NCI-H2081 treated with DMSO at 0.1 percent for 48 hours (cell line): ENCODE data around the gene REST.
"Not testable (repeated sequence)": the region's sequence is repeated elsewhere in the genome, so short reads cannot be mapped to it uniquely, and the experiment has no call there.

Experiments
- DNase-seq: peaks from one replicate; lab custom pipeline; 2025; lab: John Stamatoyannopoulos, UW

The REST gene, protein sequence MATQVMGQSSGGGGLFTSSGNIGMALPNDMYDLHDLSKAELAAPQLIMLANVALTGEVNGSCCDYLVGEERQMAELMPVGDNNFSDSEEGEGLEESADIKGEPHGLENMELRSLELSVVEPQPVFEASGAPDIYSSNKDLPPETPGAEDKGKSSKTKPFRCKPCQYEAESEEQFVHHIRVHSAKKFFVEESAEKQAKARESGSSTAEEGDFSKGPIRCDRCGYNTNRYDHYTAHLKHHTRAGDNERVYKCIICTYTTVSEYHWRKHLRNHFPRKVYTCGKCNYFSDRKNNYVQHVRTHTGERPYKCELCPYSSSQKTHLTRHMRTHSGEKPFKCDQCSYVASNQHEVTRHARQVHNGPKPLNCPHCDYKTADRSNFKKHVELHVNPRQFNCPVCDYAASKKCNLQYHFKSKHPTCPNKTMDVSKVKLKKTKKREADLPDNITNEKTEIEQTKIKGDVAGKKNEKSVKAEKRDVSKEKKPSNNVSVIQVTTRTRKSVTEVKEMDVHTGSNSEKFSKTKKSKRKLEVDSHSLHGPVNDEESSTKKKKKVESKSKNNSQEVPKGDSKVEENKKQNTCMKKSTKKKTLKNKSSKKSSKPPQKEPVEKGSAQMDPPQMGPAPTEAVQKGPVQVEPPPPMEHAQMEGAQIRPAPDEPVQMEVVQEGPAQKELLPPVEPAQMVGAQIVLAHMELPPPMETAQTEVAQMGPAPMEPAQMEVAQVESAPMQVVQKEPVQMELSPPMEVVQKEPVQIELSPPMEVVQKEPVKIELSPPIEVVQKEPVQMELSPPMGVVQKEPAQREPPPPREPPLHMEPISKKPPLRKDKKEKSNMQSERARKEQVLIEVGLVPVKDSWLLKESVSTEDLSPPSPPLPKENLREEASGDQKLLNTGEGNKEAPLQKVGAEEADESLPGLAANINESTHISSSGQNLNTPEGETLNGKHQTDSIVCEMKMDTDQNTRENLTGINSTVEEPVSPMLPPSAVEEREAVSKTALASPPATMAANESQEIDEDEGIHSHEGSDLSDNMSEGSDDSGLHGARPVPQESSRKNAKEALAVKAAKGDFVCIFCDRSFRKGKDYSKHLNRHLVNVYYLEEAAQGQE

GRCh38 chr4:56907489-56908205 lies at the start of gene REST:
REST (plus strand) TSS chr4:56907900; CDS start chr4:56910639, 2,739 bp downstream.
- DNase-seq, result no peak

DNA sequence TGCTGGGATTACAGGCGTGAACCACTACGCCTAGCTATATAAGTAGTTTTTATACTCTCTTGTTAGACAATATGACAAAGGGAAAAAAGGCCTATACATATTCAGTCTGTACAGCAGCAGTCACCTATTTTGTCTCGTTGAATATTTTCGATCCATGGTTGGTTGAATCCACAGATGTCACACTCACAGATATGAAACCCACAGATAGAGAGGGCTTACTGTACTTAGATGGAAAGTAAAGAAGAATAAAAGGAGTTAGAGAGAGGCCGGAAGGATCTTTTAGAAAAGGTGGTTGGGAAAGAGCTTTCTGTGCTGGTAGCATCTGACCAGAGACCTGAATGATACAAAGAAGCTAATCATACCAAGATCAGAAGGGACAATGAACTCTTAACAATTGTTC lies 47.9 kb upstream of the REST start:
- DNase-seq, result no peak

DNA sequence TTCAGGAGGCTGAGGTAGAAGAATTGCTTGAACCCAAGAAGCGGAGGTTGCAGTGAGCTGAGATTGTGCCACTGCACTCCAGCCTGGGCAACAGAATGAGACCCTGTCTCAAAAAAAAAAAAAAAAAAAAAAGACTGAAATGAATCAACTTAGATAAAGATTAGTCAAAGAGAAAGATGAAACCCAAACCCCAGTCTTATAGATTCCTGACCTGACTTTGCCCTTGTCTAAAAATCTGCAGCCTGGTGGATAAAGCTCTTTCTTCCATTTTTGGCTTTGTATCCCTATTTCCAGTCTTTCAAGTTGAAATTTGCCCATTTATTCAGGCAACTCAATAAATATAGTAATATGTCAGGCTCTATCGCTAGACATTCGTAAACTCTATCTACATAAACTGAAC lies 46.9 kb upstream of the REST start:
- no peak for DNase-seq

- DNase-seq, result no peak
These were observed 46.3 kb upstream of the REST start for GRCh38 chr4:56861360-56861759.

DNA sequence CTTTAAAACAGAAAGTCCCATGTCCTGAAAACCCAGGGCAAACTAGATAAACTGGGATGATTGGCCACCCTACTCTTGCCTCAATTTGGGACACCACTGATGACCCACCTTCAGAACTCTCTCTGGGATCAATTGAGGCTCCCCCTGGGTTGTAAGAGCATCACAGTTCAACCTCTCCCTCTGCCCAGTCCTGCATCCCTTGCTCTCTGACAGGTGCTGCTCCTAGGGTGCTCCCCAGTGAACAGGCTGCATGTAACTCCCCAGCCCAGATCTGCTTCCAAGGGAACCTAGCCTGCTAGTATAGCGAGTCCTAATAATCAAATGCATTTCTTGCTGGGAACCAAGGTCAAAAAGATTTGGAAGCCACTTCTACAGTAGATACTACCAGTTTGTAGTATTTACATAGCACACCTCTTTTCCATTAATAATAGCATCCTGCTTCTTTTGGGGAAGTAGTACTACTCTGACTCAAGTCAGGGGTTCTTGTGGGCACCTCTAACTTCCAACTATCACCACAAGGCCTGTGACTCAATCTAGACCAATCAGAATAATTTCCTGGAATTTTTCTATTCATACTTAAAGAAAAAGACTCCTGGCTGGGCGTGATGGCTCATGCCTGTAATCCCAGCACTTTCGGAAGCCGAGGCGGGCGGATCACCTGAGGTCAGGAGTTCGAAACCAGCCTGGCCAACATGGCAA lies 44.1 kb upstream of the REST start:
- DNase-seq, result no peak

DNA sequence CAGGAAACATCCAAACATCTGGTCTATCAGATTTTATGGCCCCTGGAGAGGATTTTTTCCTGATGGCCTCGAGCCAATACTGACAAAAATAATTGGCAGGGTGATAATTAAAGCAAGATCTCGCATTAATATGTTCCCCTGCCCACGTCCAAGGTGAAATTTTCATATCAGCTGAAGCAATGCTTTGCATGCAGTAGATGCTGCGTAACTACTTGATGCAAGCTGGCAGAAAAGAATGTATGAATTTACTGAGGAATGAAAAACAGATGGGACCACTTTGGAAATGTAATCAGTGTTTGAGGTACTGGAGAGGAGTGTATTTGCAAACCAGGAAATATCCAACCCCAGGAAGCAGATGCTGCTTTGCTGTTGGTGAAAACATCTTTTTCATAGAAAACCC lies 36.8 kb upstream of the REST start:
- peak; percentile 44 for DNase-seq

GRCh38 chr4:56871371-56871866 lies 36.3 kb upstream of the REST start:
- peak; percentile 44 for DNase-seq

GRCh38 chr4:56874166-56874565 lies 33.5 kb upstream of the REST start:
- DNase-seq, result peak; percentile 35

- DNase-seq, result no peak
These were observed 32.8 kb upstream of the REST start for GRCh38 chr4:56874923-56875322.

DNA sequence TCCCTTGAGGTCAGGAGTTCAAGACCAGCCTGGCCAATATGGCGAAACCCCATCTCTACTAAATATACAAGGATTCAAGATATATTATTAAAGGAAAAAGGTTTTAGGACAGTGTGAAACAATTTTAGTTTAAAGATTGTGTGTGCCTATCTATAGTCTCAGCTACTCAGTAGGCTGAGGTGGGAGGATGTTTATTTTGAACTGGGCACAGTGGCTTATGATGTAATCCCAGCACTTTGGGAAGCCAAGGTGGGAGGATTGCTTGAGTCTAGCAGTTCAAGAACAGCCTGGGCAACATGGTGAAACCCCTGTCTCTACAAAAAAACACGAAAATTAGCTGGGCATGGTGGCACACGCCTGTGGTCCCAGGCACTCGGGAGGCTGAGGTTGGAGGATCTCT lies 31.4 kb upstream of the REST start:
- DNase-seq, result no peak

GRCh38 chr4:56879996-56880395 lies 27.7 kb upstream of the REST start:
- no peak for DNase-seq

- no peak for DNase-seq
These were observed 27.1 kb upstream of the REST start for GRCh38 chr4:56880572-56880971.

GRCh38 chr4:56884511-56884910 lies 23.2 kb upstream of the REST start:
- not testable (repeated sequence) for DNase-seq

DNA sequence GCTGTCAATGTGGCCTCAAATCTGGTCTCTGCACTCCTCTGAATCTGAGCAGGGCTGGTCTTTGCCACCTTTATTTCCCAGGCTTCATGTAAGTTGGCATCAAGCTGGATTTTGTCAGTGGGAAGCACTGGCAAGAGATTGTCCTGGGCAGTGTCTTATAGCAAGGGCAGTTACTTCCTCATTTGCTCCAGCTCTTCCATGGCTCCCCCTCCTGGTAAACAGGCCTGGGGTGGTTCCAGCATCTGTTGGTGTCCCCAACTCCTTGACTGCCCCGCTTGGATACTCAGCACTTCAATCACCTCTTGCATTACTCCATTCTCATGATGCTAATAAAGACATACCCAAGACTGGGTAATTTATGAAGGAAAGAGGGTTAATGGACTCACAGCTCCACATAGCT lies 15.0 kb upstream of the REST start:
- DNase-seq, result no peak

DNA sequence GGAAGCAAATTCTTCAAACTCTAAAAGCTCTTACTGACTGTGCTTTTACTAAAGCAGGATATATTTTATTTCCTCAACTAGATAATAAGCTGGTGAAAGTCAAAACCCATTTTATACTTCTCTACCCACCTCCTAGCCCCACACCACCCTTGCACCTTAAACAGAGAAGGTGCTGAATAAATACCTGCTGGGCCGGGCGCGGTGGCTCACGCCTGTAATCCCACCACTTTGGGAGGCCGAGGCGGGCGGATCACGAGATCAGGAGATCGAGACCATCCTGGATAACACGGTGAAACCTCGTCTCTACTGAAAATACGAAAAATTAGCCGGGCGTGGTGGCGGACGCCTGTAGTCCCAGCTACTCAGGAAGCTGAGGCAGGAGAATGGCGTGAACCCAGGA lies 9.9 kb upstream of the REST start:
- DNase-seq, result not testable (repeated sequence)

GRCh38 chr4:56900186-56900585 lies 7.5 kb upstream of the REST start:
- not testable (repeated sequence) for DNase-seq

- DNase-seq, result no peak
These were observed 5.0 kb upstream of the REST start for GRCh38 chr4:56902703-56903102.

GRCh38 chr4:56905796-56906195 lies 1.9 kb upstream of the REST start:
- no peak for DNase-seq

GRCh38 chr4:56906489-56907393 lies 959 bp upstream of the REST start:
- no peak for DNase-seq
